ENCODE data around the gene RWDD1.

RWDD1 gene

DNA sequence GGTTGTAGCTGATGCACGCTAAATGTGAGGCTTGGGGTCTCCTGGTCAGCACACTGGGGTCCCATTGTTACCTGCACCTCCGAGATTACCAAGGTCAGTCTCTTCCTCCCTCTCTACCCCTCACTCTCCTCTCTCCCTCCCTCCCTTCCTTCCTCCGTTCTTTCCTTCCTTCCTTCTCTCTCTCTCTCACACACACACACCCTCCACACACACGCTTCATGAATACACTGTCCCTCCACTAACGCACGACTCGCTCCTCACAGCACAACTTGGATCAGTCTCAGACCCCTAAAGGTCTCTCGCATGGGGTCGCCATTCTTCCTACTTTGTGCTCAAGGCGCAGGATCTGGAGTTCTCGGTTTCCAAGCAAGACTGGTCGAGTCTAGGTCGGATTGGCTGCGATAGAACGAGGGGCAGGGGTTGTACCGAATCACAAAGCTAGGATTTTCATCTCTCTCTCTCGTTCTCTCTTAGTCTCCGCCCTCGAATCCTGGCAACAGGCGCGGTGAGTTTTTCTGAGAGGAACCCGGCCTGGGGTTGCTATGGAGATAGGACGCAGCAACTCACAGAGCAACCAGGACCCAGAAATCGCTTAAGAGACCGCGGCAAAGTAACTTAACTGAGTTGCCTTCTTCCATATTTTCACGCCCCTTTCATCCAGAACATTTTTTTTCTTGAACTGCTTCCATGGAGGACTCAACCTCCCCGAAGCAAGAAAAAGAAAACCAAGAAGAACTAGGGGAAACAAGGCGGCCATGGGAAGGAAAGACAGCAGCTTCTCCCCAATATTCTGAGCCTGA lies 44.8 kb downstream of the RWDD1 start, which contains the start of gene RSPH4A:
Gene RSPH4A, plus strand, starts transcription at position 543 of the 800 bp plus-strand sequence. Its CDS starts 145 bp downstream, at position 688.
- peak; percentile 82 for DNase-seq

DNA sequence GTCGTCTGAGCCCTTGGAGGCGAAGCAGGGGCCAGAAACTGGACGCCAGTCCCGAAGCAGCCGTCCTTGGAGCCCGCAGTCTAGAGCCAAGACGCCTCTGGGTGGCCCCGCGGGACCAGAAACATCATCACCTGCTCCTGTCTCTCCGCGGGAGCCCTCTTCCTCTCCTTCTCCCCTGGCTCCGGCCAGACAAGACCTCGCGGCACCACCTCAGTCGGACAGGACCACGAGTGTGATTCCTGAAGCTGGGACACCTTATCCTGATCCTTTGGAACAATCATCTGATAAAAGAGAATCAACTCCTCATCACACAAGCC lies 45.4 kb downstream of the RWDD1 start:
- no peak for DNase-seq

DNA sequence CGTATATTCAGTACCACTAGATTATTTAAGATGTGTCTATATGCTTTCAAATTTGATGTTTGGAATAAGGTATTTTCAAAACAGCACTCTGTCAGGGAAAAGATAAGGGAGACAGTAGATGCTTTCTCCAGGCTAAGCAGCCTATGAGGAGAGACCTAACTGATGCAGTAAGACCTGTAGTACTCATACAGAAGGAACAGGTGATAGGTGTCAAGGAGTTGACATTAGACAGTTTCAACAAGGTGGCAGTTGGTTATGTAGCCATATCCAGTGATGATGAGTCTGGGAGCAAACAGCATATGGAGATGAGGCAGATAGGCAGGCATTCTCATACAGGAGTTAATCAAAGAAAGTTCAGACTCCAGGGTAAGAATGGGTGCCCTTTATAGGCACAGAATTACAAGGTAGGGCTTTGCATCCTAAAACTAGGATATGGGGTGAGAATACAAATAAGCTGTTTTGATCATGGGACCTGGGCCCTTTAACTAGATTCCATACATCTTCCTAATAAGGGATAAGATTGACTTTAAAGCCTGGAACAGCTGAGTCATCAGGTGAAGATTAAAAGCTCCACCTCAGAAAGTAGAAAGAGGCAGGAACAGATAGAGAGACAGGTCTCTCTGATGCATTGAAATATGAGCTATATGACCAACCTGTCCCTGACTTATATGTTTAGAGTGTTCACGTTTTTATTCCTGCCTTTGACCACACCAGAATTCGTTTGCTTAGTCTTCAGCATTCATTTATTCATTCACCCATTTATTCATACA lies 52.9 kb downstream of the RWDD1 start:
- DNase-seq, result no peak

DNA sequence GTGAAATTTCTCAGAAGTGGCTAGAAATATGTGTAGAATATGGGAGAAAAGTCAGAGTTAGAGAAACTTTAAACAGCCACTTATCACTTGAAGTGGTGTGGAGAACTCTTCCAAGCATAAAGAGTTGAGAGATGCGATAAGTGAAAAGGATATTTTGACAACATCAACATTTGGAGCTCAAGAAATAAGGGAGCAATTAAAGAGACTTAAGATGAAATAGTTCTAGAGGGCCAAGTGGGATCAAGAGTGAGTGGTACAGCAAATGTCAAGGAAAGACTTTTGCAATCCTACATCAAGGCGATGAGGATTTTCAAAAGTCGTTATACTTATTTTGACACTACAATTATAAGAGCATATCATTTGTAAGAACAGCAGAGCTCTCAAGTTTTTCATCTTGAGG lies 54.6 kb downstream of the RWDD1 start:
- DNase-seq, result no peak

DNA sequence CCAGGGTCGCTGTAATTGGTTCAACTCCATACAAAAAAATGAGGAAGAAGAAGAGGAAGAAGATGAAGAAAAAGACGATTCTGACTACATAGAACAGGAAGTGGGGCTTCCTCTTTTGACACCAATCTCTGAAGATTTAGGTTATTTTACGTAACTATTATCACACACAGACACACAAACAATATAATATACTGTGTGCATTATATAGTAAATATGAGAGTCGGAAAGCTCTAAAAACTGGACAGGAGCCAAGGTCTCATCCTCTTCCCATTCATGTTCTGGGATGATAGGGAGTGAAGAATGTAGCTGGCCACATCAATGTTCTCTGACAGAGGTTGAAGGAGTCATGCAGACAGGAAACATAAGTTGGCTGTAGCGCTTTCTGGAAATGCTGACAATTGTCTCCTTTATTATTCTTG lies 58.3 kb downstream of the RWDD1 start:
- no peak for DNase-seq

DNA sequence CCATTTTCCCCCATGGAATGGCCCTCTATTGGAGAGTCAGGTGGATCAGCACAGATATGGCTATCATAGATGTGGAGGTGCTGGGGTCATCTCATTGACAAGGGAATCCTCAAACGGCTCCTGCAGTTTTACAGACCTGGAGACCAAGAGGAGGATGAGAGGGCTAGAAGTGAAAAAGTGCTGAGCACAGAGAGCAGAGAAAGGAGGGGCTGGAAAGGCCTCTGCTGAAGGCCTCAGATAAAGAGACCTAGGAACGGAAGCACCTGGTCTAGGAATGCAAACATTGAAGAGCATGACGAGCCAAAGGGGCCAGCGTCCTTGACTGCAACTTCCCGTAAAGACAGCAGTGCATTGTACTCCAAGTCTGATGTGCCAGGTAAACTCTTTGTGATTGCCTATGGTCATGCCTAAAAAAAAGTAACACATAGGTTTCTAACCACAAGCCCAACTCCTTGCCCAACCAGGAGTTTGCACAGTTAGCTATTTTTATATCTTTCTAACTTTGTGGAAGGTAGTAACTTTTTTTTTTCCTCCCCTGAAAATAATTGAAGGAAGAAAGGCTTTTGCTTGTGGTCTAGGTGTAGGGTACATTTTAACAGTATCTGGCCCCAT lies 60.2 kb downstream of the RWDD1 start:
- DNase-seq, result no peak

DNA sequence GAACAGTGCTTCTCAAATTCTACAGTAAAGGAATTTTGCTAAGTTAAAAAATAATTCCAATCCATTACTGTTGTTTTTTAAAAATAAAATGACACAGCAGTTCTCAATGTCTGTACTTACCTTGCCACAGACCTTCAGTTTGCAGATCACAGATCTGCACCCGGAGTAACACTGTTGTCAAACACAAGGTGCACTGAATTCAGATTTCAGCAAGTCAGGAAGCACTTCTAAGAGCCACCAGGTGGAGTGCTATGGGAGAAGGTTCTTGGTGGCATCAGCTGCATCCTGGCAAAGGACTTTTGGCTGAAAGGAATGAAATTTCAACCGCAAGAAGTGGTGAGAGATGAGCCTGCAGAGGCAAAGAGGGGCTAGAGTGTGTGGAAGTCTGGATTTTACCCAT lies 62.4 kb downstream of the RWDD1 start:
- no peak for DNase-seq
